ENCODE data around the gene ALAS1.

The ALAS1 gene

DNA sequence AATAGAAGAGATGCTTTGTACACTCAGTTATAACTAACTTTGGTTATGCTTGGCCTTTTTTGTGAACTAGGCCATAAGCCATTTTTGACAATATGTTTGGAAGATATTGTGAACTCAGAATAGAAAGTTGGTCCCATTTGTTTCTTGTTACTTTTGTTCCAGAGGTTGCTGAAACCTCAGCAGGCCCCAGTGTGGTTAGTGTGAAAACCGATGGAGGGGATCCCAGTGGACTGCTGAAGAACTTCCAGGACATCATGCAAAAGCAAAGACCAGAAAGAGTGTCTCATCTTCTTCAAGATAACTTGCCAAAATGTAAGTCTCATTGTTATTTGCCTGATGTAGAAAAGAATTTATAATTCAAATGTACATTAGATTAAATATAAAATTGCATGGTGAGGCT lies 5.7 kb downstream of the ALAS1 start:
- H3K36me3 ChIP-seq: peaks cover 77% of the 10 kb centered on the region
- peak overlapping the region in 1 of 2 experiments; percentile 2 for H3K4me3 ChIP-seq (ENCODE audit: low read depth in 1 of 2, low read length in 1 of 2)
- no peak for TF ChIP-seq CTCF (IDR thresholded peaks at IDR 0.05)
- H3K27ac ChIP-seq: peak overlapping the region; percentile 89
- H3K4me1 ChIP-seq (ENCODE audit: control insufficient read depth in 1 of 2, insufficient read depth in 1 of 2, low read depth in 1 of 2, low read length in 1 of 2): peaks cover 73 to 75% of the 10 kb centered on the region in 2 experiments
- no peaks in the 10 kb centered on the region for H3K27me3 ChIP-seq
- no peaks in the 10 kb centered on the region for H3K9me3 ChIP-seq

DNA sequence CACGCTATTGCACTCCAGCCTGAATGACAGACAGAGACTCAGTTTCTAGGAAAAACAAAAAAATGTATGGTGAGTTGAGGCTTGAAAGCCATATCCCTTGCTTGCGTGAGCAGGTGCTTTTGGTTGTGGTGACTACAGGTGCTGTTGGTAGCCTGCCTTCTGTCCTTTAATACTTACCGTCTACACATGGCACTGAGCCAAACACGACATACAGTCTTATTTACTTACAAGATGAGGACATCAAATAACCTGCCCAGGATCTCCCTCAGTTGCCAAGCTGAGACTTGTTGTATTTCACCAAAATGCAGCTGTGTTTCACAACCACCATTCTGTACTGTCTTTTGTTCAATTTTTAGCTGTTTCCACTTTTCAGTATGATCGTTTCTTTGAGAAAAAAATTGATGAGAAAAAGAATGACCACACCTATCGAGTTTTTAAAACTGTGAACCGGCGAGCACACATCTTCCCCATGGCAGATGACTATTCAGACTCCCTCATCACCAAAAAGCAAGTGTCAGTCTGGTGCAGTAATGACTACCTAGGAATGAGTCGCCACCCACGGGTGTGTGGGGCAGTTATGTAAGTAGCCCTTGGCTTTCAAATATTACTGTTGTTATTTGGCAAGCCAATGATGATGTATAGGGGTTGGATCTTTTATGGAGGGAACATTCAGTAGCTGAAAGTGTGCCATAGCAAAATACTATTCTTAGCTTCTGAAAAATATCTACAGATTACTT lies 6.5 kb downstream of the ALAS1 start:
- peak overlapping the region in 1 of 2 experiments; percentile 2 for H3K4me3 ChIP-seq (ENCODE audit: low read depth in 1 of 2, low read length in 1 of 2)
- no peaks in the 10 kb centered on the region for H3K27me3 ChIP-seq
- H3K4me1 ChIP-seq (ENCODE audit: control insufficient read depth in 1 of 2, insufficient read depth in 1 of 2, low read depth in 1 of 2, low read length in 1 of 2): peaks cover 70 to 71% of the 10 kb centered on the region in 2 experiments
- H3K9me3 ChIP-seq: no peaks in the 10 kb centered on the region
- H3K27ac ChIP-seq: peak overlapping the region; percentile 89
- TF ChIP-seq CTCF (IDR thresholded peaks at IDR 0.05): no peak
- peaks cover 81% of the 10 kb centered on the region for H3K36me3 ChIP-seq

DNA sequence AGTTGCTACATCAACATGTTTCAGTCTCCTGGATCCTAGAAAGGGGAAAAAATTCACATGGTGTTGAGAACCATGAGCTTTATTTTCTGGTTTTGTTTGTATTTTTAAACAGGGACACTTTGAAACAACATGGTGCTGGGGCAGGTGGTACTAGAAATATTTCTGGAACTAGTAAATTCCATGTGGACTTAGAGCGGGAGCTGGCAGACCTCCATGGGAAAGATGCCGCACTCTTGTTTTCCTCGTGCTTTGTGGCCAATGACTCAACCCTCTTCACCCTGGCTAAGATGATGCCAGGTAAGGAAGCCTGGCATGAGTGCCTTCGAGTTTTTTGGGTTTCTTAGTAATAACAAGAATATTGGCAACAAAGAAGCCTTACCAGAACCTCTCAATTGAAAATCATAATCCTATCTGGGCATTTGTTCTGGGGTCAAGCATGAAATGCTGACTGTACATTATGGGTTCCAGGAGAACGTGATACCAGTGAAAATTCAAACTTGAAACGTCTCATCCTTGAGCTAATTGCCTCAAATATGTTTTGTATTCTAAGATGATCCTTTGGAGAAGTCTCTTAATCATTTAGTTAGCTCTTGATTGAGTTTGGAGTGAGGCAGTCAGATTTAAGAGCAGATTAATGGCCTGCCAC lies 7.9 kb downstream of the ALAS1 start:
- H3K36me3 ChIP-seq: peaks cover 82% of the 10 kb centered on the region
- H3K27ac ChIP-seq: peak overlapping the region; percentile 89
- H3K9me3 ChIP-seq: no peaks in the 10 kb centered on the region
- no peak for TF ChIP-seq CTCF (IDR thresholded peaks at IDR 0.05)
- no peaks in the 10 kb centered on the region for H3K27me3 ChIP-seq
- H3K4me3 ChIP-seq (ENCODE audit: low read depth in 1 of 2, low read length in 1 of 2): no peak overlapping the region
- H3K4me1 ChIP-seq (ENCODE audit: control insufficient read depth in 1 of 2, insufficient read depth in 1 of 2, low read depth in 1 of 2, low read length in 1 of 2): peaks cover 70 to 71% of the 10 kb centered on the region in 2 experiments

GRCh38 chr3:52208556-52208955 lies 10.6 kb downstream of the ALAS1 start:
- peaks cover 62 to 66% of the 10 kb centered on the region in 2 experiments for H3K4me1 ChIP-seq (ENCODE audit: control insufficient read depth in 1 of 2, insufficient read depth in 1 of 2, low read depth in 1 of 2, low read length in 1 of 2)
- H3K27me3 ChIP-seq: no peaks in the 10 kb centered on the region
- peak overlapping the region; percentile 88 for H3K27ac ChIP-seq
- no peak overlapping the region for H3K4me3 ChIP-seq (ENCODE audit: low read depth in 1 of 2, low read length in 1 of 2)
- TF ChIP-seq CTCF (IDR thresholded peaks at IDR 0.05): no peak
- peaks cover 94% of the 10 kb centered on the region for H3K36me3 ChIP-seq
- no peaks in the 10 kb centered on the region for H3K9me3 ChIP-seq

- Histone ChIP-seq H3K36me3 (peaks cover 94% of the 10 kb centered on the region), H3K9me3 (no peaks in the 10 kb centered on the region), H3K27ac (peak overlapping the region; percentile 88), H3K4me1 (ENCODE audit: control insufficient read depth in 1 of 2, insufficient read depth in 1 of 2, low read depth in 1 of 2, low read length in 1 of 2) (peaks cover 49 to 63% of the 10 kb centered on the region in 2 experiments), H3K27me3 (no peaks in the 10 kb centered on the region), H3K4me3 (ENCODE audit: low read depth in 1 of 2, low read length in 1 of 2) (peak overlapping the region; percentile 25 to 37)
- no peak for TF ChIP-seq CTCF (IDR thresholded peaks at IDR 0.05)
Measured at GRCh38 chr3:52210037-52210436, 12.1 kb downstream of the ALAS1 start.
